NCI-H2227 treated with DMSO at 0.1 percent for 48 hours (cell line): ENCODE results near the gene RIMBP2.
"Not testable (repeated sequence)": the region's sequence is repeated elsewhere in the genome, so short reads cannot be mapped to it uniquely, and the experiment has no call there.

Experiments
- DNase-seq: peaks from one replicate; lab custom pipeline; 2025; lab: John Stamatoyannopoulos, UW

RIMBP2 gene

DNA sequence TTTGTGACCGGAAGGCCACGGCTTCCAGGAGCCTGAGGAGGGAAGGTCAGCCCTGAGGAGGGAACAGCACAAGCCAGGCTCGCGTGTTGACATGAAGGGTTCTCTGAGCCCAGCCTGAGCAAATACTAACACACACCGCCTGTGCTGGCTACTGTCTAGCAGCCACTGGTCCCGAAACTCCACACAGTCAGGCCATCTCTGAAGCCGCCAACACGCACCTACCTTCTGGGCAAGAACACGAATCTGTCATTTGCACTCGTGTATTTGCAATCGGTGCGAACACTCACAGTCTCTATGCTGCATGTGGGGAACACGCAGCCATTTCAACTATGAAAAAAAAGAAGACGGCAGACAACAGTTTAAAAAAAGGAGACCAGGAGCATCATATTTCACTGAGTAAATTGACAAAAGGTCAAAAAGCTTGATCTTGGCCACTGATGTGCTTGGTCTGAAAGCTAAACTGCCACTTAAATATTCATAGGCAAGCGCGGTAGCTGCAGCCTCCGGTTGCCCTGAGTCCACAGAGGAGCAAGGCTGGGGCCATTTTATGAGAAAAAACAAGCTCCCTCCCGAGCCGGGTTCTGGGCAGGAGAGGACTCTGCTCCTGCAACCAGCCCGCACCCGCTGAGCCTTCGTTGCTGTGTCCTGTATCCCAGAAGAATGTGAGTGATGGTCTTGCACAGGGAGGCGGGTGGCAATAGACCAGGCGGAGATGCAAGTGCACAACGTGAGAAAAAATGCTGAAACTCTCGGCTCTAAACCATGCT lies 57.8 kb downstream of the RIMBP2 start:
- no peak for DNase-seq

DNA sequence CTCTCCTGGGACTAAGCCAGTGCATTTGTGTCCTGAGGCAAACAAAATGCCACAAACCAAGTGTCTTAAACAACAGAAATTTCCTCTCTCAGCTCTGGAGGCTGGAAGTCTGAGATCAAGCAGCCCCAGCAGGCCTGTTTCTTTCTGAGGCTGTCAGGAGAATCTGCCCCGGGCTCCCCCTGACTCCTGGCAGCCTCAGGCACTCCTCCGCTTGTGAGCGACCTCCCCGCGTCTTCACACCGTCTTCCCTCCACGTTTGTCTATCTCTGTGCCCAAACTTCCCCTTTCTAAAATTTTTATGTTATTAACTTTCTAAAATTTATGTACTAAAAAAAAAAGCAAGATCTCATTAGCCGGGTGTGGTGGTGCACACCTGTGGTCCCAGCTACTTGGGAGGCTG lies 59.7 kb downstream of the RIMBP2 start:
- no peak for DNase-seq

DNA sequence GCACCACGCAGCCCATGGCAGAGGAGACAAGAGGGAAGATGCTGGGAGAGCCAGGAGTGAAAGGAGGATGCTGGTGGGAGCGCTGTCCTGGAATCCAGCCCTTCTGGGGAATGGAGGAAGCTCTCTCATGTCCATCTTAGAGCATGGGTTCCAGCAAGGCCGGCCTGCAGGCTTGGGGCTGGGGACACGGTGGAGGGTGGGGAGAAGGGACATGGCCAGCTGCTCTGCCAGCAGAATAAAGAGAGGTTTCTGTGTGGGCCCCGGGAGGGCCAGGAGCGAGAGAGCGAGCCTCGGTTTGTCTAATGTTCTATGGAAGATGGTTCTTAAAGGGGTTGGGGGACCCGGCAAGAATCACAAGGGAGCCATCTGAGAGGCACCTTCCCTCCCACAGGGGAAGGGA lies 60.2 kb downstream of the RIMBP2 start:
- no peak for DNase-seq

DNA sequence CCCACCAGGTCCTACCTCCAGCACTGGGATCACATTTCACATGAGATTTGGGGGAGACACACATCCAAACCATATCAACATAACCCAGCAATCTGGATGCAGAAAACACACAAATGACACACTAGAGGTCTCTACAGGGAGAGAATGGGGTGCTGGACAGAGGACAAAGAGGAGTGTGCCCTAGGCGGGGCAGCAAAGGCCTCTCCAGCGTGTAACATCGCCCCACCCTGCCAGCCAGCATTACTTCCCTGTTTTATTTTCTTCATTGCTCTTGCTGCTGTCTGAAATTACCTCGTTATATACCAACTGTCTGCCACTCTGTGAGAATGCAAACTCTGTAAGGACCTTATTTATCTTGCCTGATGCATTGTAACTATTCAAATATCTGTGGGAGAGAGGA lies 61.1 kb downstream of the RIMBP2 start:
- no peak for DNase-seq

DNA sequence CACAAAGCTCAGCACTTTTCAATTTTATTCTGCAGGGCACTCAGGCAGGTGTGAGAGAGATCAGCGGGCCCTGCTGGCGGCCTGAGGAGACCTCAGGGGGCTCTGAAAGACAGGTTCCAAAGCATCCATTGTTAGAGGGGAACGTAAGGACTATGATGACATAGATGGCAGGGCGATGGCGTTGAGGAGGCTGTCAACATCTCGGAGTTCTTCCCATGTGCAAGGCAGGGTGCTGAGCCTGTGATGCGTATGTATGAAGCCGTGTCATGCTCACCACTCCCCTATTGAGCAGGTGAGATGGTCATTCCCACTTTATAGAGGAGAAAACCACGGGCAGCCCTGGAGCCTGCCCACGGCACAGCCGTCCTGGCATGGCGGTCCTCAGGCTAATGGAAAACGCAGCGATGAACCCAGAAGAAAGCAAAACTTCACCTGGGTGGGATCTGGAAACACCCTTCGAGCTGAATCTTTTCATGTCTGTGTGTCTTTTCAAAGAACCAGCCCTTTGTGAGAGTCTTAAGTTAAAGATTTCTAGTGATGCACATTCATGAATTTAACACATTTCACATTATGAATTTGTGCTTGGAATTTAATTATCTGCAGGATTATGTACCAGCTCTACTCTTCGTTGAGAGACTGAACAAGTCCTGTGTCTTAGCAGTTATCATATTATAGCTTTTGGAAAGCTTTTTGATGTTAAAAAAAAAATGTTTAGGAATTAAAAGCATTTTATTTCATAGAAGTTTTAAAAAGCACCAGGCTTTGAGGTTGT lies 64.7 kb downstream of the RIMBP2 start:
- no peak for DNase-seq

DNA sequence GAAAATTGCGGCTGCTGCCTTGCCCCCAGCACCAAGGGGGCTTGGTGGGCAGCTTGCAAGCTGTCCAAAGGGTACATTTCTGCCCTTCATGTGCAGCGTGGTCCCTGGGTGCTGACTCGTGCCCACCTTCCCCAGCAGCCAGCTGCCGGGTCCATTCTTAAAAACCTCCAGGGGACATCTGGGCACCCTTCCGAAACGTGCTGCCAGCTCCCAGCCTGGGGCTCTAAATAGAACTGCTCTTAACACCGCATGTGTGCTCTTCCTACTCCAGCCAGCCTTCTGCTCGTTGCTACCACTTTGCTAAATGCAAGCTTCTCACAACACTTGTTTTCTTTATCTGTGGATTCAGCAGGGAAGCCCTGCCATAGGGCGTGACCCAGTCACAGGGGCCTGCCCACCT lies 66.0 kb downstream of the RIMBP2 start:
- DNase-seq = no peak

DNA sequence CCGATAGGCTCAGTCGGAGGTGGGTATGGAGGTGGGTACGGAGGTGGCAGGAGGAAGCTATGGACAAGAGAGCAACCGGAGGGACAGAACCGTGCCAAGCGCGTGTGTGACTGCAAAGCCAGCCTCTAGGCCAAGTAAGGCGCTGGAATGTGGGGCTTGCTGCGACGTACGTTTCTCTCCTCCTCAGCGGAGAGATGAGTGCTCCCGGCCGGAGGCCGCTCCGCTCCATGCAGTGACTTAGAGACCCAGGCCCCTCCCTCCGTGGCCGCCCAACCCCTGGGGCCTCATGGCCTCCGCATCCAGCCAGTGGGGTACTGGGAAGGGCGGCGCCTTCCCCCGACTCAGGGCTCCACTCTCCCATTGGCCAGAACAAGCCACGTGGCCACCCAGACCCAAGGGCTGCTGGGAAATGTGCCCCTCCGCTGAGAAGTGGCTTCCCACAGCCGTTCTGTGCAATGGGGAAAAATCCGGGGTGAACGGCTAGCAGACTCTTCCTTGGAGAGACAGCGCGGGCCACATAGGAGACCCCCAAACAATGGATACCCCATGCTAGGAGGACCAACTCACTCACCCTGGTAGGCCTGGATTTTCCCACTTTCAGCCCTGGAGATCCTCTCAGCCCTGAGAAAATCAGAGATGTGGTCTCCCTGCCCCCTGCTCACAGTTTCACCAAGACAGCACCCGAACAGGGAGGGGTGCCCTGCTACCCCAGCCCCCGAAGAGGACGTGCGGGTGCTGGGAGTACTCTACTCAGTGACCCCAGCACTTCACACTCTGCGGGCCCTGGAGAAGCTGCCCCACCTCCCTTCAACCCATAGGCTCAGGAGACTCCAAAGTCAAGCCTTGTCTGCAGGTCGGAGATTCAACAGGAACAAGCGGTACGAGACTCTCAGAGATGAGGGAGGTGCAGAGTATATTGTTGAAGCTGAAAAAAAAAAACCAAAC lies 66.7 kb downstream of the RIMBP2 start:
- DNase-seq = no peak

DNA sequence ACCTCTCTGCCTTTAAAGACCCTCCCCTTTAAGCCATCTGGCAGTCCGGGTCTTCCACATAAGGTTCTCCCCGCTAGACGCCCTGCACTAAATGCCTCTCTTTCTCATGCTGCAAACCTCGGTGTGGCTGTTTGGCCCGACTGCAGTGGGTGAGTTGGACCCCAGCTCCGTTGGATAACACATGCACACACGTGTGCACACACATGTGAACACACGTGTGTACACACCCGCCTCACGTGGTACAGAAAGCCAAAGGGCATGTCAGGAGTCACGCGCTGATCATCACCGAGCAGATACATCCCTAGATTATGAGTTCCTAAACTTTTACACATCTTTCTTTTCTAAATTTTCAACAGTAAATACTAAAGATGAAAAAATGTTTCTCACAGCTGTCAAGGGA lies 68.3 kb downstream of the RIMBP2 start:
- DNase-seq = no peak

DNA sequence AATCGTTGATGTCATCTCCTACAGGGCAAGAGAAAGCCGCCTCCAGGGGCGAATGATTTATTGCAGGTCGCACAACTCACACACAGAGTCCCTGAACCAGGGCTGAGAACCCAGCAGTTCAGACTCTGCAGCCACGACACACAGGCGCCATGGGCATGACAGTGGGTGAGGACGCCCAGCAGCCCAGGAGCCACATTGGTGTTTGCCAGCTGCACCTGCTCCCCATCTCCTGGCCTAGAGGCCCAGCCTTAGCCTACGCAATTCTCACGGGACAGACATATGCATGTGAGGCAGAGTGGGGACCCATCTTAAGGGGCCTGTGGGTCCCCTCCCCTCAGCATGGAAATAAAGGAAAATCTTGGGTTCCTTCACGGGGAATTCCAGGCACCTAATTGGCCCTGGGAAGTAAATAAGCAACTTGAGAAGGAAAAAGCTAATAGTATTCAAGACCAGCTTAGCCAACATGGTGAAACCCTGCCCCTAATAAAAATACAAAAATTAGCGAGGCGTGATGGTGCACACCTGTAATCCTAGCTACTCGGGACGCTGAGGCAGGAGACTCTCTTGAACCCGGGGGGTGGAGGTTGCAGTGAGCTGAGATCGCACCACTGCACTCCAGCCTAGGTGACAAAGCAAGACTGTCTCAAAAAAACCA lies 69.3 kb downstream of the RIMBP2 start:
- no peak for DNase-seq

DNA sequence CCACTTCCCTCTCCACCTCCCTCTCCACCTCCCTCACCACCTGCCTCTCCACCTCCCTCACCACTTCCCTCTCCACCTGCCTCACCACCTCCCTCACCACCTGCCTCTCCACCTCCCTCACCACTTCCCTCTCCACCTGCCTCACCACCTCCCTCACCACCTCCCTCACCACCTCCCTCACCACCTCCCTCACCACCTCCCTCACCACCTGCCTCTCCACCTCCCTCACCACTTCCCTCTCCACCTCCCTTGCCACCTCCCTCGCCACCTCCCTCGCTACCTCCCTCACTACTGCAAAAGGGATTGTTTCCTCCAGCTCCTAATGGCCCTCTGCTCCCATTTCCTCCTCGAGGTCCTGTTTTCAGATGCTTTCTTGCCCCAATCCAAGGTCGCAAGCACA lies 69.9 kb downstream of the RIMBP2 start:
- DNase-seq = not testable (repeated sequence)

DNA sequence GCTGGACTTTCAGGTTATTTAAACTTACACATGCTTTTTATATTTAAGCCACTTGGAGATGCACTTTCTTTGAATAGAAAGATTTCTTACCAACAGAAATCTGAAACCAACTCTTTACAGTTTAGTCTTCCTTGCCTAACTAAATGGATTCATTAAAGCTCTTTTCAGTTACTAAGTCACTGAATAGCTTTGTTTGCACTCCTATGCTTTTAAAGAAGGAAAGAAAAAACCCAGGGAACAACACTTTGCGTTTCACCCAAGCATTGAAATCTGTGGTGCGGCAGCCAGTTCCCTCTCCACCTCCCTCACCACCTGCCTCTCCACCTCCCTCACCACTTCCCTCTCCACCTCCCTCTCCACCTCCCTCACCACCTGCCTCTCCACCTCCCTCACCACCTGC lies 70.3 kb downstream of the RIMBP2 start:
- DNase-seq = no peak

DNA sequence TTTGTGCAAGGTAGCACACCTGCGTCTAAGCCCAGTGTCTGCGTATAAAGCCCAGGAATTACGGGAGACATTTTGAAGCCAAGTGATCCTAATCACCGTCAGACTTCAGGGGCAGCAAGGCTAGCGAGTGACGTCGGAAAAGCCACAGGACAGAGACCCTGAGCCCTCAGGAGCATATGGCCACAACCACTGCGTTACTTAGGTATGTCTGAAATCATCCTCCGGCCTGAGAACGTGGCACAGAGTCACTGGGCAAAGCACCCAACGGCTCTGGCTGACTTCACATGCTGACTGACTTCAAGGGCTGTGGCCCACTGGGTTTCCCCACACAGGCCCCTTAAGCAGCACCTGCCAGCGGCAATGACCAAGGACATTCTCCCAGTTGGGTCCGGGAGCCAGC lies 71.5 kb downstream of the RIMBP2 start:
- DNase-seq = no peak

DNA sequence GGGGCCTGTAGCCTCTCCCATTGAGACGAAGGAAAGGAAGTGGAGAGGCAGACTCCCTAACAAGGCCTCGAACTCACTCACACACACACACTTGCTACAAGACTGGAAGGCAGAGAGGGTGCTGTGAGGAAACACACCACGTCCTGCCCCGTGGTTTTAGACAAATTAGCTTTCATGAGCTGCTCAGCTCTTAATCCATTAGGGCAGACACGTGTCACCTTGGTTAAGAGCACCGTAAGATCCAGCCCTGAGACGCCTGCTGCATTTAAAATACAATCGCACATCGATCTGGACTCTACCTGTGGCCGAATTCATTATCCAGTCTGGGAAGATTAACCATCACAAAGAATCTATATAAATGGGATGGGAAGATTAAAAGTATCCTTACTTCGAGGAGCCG lies 72.0 kb downstream of the RIMBP2 start:
- no peak for DNase-seq

DNA sequence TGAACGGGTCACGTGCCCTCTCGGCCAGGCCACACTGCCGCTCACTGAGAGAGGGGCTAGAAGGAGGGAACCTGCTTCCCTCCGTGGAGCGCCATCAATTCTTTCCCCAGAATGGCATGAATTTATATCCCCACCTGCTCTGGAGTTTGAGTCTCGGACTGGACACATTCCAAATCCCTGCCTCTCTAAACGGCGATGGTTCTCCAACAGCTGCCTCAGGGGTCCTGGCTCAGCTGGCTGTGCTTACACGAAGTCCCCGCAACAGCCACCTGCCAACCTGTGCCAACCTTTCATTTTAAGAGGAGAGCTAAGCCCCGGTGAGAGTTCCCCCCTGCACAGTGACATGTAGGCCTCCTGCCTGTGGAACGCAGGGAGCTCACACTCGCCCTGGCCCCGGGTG lies 73.2 kb downstream of the RIMBP2 start:
- DNase-seq = no peak

DNA sequence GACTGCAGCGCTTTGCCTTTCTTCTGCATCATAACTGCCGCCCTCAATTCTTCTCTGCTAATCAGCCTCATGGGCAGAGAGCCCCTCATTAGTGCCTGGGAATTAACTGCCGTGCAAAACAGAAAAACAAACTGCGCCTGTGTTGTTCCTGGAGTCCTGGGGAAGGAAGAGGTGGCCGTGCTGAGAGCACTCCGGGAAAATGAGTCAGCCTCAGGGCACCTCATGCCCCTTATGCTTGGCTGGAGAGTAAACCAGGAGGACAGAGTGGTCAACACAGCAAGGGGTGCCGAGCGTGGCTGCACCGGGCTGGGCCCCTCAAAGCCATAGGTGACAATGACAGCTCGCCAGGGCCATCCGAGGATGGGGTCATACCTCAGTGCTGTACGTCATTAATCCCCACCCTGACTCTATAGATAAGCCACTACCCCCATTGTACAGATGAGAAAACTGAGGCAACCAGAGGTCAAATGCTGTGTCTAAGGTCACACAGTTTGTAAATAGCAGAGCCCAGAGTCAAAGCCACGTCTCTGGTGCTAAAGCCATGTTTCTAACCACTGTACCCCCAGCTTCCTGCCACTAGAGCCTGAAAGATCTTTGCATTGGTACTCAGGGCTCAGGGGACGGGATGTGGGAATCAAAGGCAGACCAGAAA lies 74.4 kb downstream of the RIMBP2 start:
- no peak for DNase-seq

DNA sequence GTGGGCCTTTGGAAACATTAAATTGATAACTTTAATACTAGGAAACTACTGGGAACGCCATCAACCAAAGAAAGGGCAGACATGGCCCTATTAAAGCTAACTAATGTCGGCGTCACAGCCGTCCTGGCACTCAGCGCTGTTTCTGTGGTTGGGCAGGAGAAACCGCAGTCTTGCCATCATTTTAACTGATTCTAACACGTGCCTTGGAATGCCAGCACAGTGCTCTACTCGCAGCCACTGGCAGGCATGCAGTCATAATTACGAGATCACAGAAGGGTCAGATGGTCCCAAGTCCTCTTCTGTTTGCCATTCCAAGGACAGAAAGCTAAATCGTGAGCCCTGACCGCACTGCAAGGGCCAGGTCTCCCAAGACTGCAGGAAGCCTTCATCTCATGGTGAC lies 75.2 kb downstream of the RIMBP2 start:
- DNase-seq = no peak

DNA sequence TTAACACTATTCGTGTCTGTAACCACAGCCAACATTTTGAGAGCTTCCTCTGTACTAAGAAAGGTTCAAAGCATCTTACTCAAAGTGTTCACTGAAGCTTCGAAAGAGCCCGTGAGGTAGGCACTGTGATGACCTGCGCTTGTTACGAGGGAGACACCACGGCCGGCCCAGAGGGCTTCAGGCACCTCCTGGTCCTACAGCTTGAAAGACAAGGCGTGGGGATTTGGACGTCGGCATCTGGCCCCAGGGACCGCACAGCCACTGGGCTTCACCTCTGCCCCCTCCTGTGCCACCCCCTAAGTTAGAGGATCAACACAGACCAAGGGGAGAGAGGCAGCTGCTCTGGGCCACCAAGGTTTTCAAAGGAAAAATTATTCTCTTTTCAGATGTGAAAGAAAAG lies 75.6 kb downstream of the RIMBP2 start:
- no peak for DNase-seq

DNA sequence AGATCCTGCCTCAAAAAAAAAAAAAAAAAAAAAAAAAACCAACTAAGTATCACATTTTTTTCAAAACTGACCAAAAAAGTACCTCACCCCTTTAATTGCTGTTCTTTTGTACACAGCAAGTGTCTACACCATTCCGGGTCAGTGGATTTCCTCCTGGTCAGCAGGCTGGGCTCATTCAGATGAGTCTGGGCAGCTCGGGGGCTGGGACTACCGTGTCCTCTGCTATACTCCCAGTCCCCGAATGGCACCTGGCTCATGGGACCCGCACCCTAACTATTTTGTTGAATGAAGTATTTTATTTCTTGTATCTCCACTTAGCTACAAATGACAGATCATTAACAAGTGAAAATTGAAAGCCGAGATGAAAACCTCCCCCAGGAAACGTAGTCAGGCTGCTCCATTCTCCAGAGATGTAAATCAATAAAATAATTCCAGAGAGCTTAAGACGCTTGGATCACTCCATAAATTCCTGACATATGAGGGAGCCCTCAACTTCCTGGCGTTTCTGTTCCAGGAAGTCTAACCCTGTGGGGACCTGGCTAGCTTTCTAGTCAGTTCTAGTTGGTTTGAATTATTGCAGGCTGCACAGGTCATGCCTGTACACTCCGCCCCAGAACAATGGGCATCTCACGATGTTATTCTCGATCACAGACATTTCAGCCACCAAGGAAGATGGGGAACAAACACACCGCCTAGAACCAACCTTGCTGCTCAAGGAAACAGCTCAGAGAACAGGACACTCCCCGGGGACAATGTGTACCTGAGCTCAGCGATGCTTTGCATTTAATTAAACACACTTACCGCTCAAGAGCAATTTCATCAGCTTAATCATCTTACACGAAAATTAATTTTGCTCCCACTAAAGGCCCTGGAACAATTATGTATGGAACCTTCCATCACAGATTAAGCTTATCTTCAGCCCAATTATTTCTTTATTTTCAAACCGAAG lies 76.3 kb downstream of the RIMBP2 start:
- DNase-seq = no peak

DNA sequence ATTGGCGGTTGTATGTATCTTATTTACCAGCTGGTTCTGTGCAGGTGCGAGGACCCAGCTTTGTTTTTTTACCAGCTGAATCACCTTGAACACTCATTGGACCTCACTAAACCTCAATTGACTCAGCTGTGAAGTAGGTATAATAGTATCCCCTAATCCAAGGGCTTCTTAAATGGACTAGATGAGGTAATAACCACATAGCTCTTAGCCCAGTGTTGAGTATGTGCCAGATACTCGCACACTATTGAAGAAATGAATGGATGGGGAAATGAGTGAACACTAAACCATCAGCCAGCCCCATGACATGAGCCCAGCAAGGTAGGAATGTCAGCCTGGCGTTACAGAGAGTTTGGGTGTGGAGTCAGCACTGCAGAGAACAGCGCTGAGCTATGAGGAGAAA lies 79.7 kb downstream of the RIMBP2 start:
- no peak for DNase-seq

DNA sequence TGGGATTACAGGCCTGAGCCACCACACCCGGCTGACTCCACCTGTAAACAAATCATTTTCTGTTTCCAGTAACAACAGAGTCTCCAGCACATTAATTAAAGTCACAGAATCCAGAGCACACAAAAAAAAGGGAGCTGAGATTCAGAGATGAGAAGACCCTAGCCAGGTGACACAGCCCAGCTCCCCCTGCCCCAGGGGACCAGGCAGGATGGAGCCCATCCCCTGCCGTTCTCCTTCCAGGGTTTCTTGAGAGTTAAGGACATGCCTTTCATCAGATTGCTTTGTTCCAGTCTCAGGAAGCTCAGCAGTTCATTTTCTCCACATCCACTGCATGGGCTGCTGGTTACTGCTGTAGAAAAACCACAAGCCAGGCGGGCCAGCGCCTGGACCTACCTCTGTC lies 81.2 kb downstream of the RIMBP2 start:
- no peak for DNase-seq
